ENCODE measurements around the gene GRIK4. TPM values are rescaled to one million over a fixed set of nuclear protein-coding genes. Genes with fewer than 3 reads are reported as not detected.

GRIK4 gene
- total RNA-seq, 4 donors from 2014 or later, result under 0.01 to 0.69 (median 0.25) TPM

DNA sequence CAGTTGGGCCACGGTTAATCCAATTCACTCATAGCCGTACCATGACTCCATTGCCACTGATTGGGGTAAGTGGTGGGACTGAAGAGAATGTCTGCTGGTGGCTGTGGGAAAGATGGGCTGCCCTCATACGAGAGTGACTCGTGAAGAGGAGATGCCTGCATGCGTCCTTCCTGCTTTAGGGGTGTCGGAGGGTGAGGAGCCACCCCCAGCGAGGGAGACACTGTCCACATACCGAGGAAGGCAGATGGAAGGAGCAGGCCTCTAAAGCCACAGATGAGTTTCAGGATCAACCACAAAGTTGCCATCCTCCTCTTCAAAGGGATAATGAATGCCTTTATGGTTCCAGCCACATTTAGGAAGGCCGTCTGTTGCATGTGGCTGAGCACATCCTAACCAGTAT lies 83.2 kb downstream of the GRIK4 start:
- Histone ChIP-seq H3K27ac (no peak overlapping the region), H3K4me3 (no peak overlapping the region), H3K36me3 (no peaks in the 10 kb centered on the region), H3K4me1 (no peaks in the 10 kb centered on the region), H3K27me3 (peaks cover 19% of the 10 kb centered on the region), H3K9me3 (no peaks in the 10 kb centered on the region)
- TF ChIP-seq POLR2A (IDR thresholded peaks at IDR 0.05) (no peak), POLR2AphosphoS5 (IDR thresholded peaks at IDR 0.05) (no peak), EP300 (IDR thresholded peaks at IDR 0.05) (no peak)
- TF ChIP-seq, protein P1, sequence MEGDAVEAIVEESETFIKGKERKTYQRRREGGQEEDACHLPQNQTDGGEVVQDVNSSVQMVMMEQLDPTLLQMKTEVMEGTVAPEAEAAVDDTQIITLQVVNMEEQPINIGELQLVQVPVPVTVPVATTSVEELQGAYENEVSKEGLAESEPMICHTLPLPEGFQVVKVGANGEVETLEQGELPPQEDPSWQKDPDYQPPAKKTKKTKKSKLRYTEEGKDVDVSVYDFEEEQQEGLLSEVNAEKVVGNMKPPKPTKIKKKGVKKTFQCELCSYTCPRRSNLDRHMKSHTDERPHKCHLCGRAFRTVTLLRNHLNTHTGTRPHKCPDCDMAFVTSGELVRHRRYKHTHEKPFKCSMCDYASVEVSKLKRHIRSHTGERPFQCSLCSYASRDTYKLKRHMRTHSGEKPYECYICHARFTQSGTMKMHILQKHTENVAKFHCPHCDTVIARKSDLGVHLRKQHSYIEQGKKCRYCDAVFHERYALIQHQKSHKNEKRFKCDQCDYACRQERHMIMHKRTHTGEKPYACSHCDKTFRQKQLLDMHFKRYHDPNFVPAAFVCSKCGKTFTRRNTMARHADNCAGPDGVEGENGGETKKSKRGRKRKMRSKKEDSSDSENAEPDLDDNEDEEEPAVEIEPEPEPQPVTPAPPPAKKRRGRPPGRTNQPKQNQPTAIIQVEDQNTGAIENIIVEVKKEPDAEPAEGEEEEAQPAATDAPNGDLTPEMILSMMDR (IDR thresholded peaks at IDR 0.05), result no peak
- ATAC-seq, result no peak
- WGBS, 2 donors (ENCODE audit: low coverage in 1 of 2), result 93% methylated on average over 3 to 7 of the region's 9 CpGs

DNA sequence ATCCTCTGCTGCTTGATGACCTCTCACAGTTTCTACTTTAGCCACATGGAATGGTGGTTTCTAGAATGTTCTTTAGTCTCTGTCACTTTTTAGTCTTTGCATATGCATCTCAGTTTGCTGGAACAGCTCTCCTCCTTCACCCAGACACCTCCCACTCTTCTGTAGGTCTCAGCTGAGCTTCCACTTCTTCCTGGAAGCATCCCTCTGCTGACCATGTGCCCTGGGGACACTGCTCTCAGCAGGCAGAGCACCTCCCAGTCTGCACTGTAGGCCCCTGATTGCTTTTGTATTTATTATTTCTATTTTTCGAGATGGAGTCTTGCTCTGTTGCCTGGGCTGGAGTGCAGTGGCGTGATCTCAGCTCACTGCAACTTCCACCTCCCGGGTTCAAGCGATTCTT lies 84.0 kb downstream of the GRIK4 start:
- 89 to 90% methylated on average over 2 to 4 of the region's 4 CpGs for whole genome bisulfite sequencing, 2 donors (ENCODE audit: low coverage in 1 of 2)
- TF ChIP-seq POLR2A (IDR thresholded peaks at IDR 0.05) (no peak), EP300 (IDR thresholded peaks at IDR 0.05) (no peak), POLR2AphosphoS5 (IDR thresholded peaks at IDR 0.05) (no peak)
- TF ChIP-seq, protein P1 (IDR thresholded peaks at IDR 0.05), result no peak
- Histone ChIP-seq H3K9me3 (no peaks in the 10 kb centered on the region), H3K36me3 (no peaks in the 10 kb centered on the region), H3K27ac (no peak overlapping the region), H3K4me1 (no peaks in the 10 kb centered on the region), H3K27me3 (peaks cover 19% of the 10 kb centered on the region), H3K4me3 (no peak overlapping the region)
- ATAC-seq, result no peak

DNA sequence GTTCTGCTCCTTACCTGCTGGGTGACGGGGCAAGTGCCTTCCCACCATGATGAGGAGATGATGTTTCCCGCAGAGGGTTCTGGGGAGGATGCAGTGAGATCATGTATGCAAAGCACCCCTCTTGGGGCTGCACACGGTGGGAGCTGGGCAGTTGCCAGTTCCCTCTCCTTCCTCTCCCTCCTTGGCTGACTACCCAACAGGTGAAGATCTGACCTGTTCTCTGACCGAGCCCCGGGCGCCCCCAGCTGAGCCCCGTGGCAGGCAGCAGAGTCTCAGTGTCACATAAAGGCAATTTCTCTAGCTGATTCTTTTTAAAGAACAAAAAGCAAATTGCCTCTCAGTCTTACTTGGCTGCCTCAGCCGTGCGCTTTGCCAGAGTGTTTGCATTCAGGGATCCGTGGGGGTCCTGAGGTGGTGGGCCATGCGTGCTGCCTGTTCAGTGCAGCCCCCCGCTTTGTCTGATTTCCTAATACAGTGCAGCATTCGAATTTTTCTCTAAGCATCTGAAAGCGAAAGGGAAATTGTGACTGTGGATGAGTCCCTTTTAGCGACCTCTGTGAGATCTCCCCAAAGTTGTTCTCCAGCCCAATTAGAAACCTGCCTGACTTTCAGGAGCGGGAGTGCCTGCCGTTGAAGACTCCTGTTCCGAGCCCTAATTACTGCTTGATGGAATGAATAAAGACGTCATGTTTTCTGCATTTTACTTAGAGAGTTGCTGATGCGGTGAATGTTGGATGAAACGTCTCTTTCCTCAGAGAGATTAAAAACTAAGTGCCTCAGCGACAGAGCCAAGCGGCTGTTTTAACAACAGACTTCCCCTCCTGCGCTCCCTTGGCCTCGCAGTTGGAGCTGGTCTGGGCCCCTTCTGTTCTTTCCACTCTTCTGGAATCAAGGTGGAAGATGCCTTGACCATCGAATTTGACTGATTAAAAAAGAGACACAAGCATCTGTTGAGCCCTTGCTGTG lies 86.0 kb downstream of the GRIK4 start:
- ATAC-seq, result no peak
- TF ChIP-seq POLR2AphosphoS5 (IDR thresholded peaks at IDR 0.05), result no peak
- Histone ChIP-seq H3K27ac (no peak overlapping the region), H3K36me3 (no peaks in the 10 kb centered on the region), H3K4me3 (no peak overlapping the region), H3K4me1 (no peaks in the 10 kb centered on the region), H3K9me3 (no peaks in the 10 kb centered on the region), H3K27me3 (peaks cover 12% of the 10 kb centered on the region)
- WGBS, 2 donors (ENCODE audit: low coverage in 1 of 2), result 42 to 65% methylated on average over 6 to 16 of the region's 26 CpGs

DNA sequence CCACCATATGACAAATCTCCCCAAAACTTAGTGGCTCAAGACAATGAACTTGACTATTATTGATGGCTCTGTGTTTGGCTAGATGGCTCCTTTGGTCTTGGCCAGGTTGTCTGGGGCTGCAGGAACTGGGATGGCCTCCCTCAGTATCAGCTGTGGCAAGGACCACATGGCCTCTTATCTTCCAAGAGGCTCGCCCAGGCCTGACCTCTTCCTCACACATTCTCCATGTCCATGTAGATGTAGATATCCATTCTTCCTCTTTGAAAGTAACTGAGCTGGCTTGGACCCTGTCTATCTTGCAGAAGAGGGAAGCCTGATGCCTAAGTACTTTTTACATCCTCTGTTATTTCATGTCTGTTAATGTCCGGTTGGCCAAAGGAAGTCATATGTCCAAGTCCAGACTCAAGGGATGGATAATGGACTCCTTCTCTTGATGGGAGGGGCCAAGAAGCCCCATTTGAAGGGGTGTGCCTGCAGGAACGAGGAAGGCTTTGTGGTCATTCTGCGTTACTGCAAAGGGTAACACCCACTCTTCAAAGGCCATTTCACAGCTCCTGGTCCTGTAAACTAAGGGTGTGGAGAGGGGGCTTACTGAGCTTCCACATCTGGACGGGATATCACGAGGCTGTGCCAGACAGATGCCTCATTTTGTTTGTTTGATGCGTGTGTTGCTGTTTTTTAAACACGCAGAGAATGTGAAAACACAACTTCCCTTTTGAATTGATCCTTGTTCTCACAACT lies 87.1 kb downstream of the GRIK4 start:
- no peak for ATAC-seq
- peaks cover 12% of the 10 kb centered on the region for H3K27me3 ChIP-seq
- no peak overlapping the region for H3K4me3 ChIP-seq
- TF ChIP-seq EP300 (IDR thresholded peaks at IDR 0.05), result no peak
- no peaks in the 10 kb centered on the region for H3K4me1 ChIP-seq
- H3K36me3 ChIP-seq, result no peaks in the 10 kb centered on the region
- no peaks in the 10 kb centered on the region for H3K9me3 ChIP-seq
- no peak overlapping the region for H3K27ac ChIP-seq
- WGBS, 2 donors (ENCODE audit: low coverage in 1 of 2), result 80 to 83% methylated on average over 2 to 7 of the region's 8 CpGs

DNA sequence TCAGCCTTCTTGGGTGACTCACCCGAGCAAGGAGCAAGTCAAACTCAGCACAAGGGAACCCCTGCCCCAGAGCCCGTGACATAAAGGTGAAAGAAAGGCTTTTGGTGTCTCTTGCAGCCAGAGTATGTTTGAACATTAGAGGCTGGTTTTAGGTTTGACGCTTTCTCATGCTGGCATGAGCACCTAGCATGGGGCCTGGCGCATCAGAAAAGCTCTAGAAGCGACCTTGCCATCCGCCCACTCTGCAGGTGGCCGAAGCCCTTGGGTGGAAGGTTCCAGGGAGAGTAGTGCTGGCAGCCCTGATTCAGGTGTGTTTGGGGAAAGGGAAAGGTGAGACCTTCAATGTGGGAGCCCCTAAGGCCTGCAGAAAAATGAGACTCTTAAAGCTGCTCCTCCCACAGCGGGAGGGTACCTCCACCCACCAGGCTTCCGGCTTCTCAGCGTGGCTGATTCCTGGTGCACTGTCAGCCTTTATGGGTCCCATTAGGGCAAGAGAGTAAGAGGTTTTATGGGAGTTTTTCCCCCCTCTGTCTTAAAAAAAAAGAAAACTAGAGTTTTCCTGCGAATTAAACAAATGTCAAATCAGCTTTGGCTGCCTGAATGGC lies 88.4 kb downstream of the GRIK4 start:
- Histone ChIP-seq H3K4me1 (no peaks in the 10 kb centered on the region), H3K36me3 (no peaks in the 10 kb centered on the region), H3K27ac (no peak overlapping the region), H3K27me3 (peaks cover 12% of the 10 kb centered on the region), H3K4me3 (no peak overlapping the region), H3K9me3 (no peaks in the 10 kb centered on the region)
- TF ChIP-seq, protein P1 (IDR thresholded peaks at IDR 0.05), result no peak
- TF ChIP-seq POLR2AphosphoS5 (IDR thresholded peaks at IDR 0.05) (no peak), POLR2A (IDR thresholded peaks at IDR 0.05) (no peak), EP300 (IDR thresholded peaks at IDR 0.05) (no peak)
- no peak for ATAC-seq
- WGBS, 2 donors (ENCODE audit: low coverage in 1 of 2), result 83 to 97% methylated on average over 5 to 7 of the region's 11 CpGs
